MM.1S (cell line): ENCODE data around the gene ARSA.
A peak's percentile ranks its signal among the peaks of the same experiment; 100 is the strongest.

Experiments
- DNase-seq: peaks from one replicate; pipeline ENCODE4 v3.0.0-alpha.2; 2015
- H2AFZ ChIP-seq: fragments of 300-600 bp; sonication (generic); 2 replicates; pipeline ENCODE4 v1.6.0; 2016; ENCODE audit warnings: antibody characterized with exemption, low read length
- H3F3A ChIP-seq: fragments of 300-600 bp; sonication (generic); 2 replicates; pipeline ENCODE4 v1.6.1; 2016; ENCODE audit warnings: mild to moderate bottlenecking, antibody characterized with exemption, low read length, moderate library complexity, mixed read lengths; ENCODE audit not compliant: insufficient read depth
- H3K27ac ChIP-seq: fragments of 300-600 bp; sonication (generic); 2 replicates; pipeline ENCODE4 v1.5.1; 2016; ENCODE audit warnings: mild to moderate bottlenecking, low read length
- H3K27me3 ChIP-seq: fragments of 300-600 bp; sonication (generic); replicated peaks from 2 replicates; pipeline ENCODE4 v1.6.0; 2016; ENCODE audit warnings: low read length; ENCODE audit not compliant: insufficient read depth
- H3K36me3 ChIP-seq: fragments of 300-600 bp; sonication (generic); replicated peaks from 2 replicates; pipeline ENCODE4 v1.6.1; 2016; ENCODE audit warnings: mild to moderate bottlenecking, low read length, mixed read lengths; ENCODE audit not compliant: insufficient read depth
- H3K4me1 ChIP-seq: fragments of 300-600 bp; sonication (generic); 2 replicates; pipeline ENCODE4 v1.6.1; 2016; ENCODE audit warnings: low read length, mixed read lengths
- H3K4me2 ChIP-seq: fragments of 300-600 bp; sonication (generic); 2 replicates; pipeline ENCODE4 v1.6.0; 2016; ENCODE audit warnings: low read depth, low read length
- H3K4me3 ChIP-seq: fragments of 300-600 bp; sonication (generic); 2 replicates; pipeline ENCODE4 v1.5.1; 2016; ENCODE audit warnings: low read length, mixed read lengths
- H3K79me2 ChIP-seq: fragments of 300-600 bp; sonication (generic); 2 replicates; pipeline ENCODE4 v1.6.1; 2016; ENCODE audit warnings: mixed run types, low read length, mixed read lengths
- H3K9ac ChIP-seq: fragments of 300-600 bp; sonication (generic); 2 replicates; pipeline ENCODE4 v1.6.1; 2016; ENCODE audit warnings: low read length, mixed read lengths
- H3K9me2 ChIP-seq: fragments of 300-600 bp; sonication (generic); replicated peaks from 2 replicates; pipeline ENCODE4 v1.6.1; 2016; ENCODE audit warnings: mild to moderate bottlenecking, low read length, mixed read lengths; ENCODE audit not compliant: insufficient read depth
- H3K9me3 ChIP-seq: fragments of 300-600 bp; sonication (generic); replicated peaks from 2 replicates; pipeline ENCODE4 v1.6.1; 2016; ENCODE audit warnings: mild to moderate bottlenecking, low read length, mixed read lengths; ENCODE audit not compliant: insufficient read depth
- H4K20me1 ChIP-seq: fragments of 300-600 bp; sonication (generic); 2 replicates; pipeline ENCODE4 v1.6.1; 2016; ENCODE audit warnings: mild to moderate bottlenecking, low read length, moderate library complexity, mixed read lengths; ENCODE audit not compliant: insufficient read depth
- EZH2 ChIP-seq: fragments of 300-600 bp; sonication (generic); optimal IDR thresholded peaks from 2 replicates; pipeline ENCODE3; 2017; ENCODE audit warnings: low read depth, mild to moderate bottlenecking, antibody characterized with exemption, low read length, mixed read lengths
- EZH2phosphoT487 ChIP-seq: fragments of 300-600 bp; sonication (generic); IDR thresholded peaks from 2 replicates; pipeline ENCODE4 v1.6.1; 2018; ENCODE audit warnings: antibody characterized with exemption, low read length
- TF ChIP-seq, protein P1 (sequence below): fragments of 300-600 bp; sonication (generic); IDR thresholded peaks from 2 replicates; pipeline ENCODE4 v1.5.1; 2016; ENCODE audit warnings: antibody characterized with exemption, low read length, mixed read lengths

The ARSA gene

DNA sequence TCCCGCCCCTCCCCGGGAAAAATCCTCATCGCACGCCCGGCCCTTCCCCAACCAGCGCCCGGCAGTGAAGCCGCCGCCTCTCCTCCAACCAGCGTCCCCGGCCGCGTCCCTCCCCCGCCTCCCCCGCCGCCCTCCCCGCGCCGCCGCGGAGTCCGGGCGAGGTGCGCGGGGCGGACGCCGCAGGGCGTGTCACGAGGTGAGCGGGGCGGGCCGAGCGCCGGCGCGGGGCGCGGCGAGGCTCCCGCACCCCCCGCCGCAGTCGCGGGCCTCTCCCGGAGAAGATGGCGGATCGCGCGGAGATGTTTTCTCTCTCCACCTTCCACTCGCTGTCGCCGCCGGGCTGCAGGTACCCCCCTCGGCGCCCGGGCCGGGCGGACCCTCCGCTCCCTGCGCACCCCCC is 27.4 kb downstream of the ARSA start, which contains the start of gene MAPK8IP2:
Gene MAPK8IP2, plus strand, starts transcription at position 256 of the 400 bp plus-strand sequence. Its CDS starts 26 bp downstream, at position 282.
- Histone ChIP-seq H3K4me2 (no peak within 1 kb of the TSS), H3K9ac (no peak within 1 kb of the TSS), H4K20me1 (no peaks in the 10 kb centered on the region), H3K36me3 (no peaks in the 10 kb centered on the region), H3K27me3 (peaks cover 82% of the 10 kb centered on the region), H3K27ac (no peak within 1 kb of the TSS), H3K4me3 (no peak within 1 kb of the TSS), H3K4me1 (no peaks in the 10 kb centered on the region), H3F3A (no peaks in the 10 kb centered on the region), H3K9me2 (no peaks in the 10 kb centered on the region), H3K79me2 (no peaks in the 10 kb centered on the region), H2AFZ (no peak within 1 kb of the TSS), H3K9me3 (no peaks in the 10 kb centered on the region)
- no peak for TF ChIP-seq EZH2
- TF ChIP-seq, protein P1, sequence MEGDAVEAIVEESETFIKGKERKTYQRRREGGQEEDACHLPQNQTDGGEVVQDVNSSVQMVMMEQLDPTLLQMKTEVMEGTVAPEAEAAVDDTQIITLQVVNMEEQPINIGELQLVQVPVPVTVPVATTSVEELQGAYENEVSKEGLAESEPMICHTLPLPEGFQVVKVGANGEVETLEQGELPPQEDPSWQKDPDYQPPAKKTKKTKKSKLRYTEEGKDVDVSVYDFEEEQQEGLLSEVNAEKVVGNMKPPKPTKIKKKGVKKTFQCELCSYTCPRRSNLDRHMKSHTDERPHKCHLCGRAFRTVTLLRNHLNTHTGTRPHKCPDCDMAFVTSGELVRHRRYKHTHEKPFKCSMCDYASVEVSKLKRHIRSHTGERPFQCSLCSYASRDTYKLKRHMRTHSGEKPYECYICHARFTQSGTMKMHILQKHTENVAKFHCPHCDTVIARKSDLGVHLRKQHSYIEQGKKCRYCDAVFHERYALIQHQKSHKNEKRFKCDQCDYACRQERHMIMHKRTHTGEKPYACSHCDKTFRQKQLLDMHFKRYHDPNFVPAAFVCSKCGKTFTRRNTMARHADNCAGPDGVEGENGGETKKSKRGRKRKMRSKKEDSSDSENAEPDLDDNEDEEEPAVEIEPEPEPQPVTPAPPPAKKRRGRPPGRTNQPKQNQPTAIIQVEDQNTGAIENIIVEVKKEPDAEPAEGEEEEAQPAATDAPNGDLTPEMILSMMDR = no peak
- TF ChIP-seq EZH2phosphoT487 = no peak
- no peak for DNase-seq

- H3K36me3 ChIP-seq = no peaks in the 10 kb centered on the region
- H3K9ac ChIP-seq = no peak overlapping the region
- H3F3A ChIP-seq = no peaks in the 10 kb centered on the region
- no peaks in the 10 kb centered on the region for H3K79me2 ChIP-seq
- H3K9me2 ChIP-seq = no peaks in the 10 kb centered on the region
- H2AFZ ChIP-seq = no peak overlapping the region
- no peaks in the 10 kb centered on the region for H3K4me1 ChIP-seq
- H3K27me3 ChIP-seq = peaks cover 81% of the 10 kb centered on the region
- H3K27ac ChIP-seq = no peak overlapping the region
- no peak overlapping the region for H3K4me2 ChIP-seq
- no peak overlapping the region for H3K4me3 ChIP-seq
- TF ChIP-seq, protein P1 = no peak
- peak; percentile 29 for DNase-seq
- no peaks in the 10 kb centered on the region for H4K20me1 ChIP-seq
- no peaks in the 10 kb centered on the region for H3K9me3 ChIP-seq
Measured at GRCh38 chr22:50599816-50600455, 28.0 kb downstream of the ARSA start.

- TF ChIP-seq, protein P1 = no peak
- no peak for TF ChIP-seq EZH2phosphoT487
- Histone ChIP-seq H3K9ac (no peak overlapping the region), H2AFZ (no peak overlapping the region), H3K9me2 (no peaks in the 10 kb centered on the region), H3K27me3 (peaks cover 60% of the 10 kb centered on the region), H4K20me1 (no peaks in the 10 kb centered on the region), H3K27ac (no peak overlapping the region), H3K4me2 (no peak overlapping the region), H3K4me1 (no peaks in the 10 kb centered on the region), H3K36me3 (no peaks in the 10 kb centered on the region), H3K4me3 (no peak overlapping the region), H3F3A (no peaks in the 10 kb centered on the region), H3K79me2 (no peaks in the 10 kb centered on the region), H3K9me3 (no peaks in the 10 kb centered on the region)
- no peak for DNase-seq
Measured at GRCh38 chr22:50597097-50597496, 30.9 kb downstream of the ARSA start.
